OCI-LY1 (cell line): ENCODE measurements around the gene SFSWAP.

ENCODE experiments used
- H2AFZ ChIP-seq: fragments of 200-600 bp; sonication (generic), shearing (Covaris generic); 2 replicates; pipeline ENCODE4 v1.6.0; 2014; ENCODE audit warnings: antibody characterized with exemption, mild to moderate bottlenecking, low read length
- H3F3A ChIP-seq: fragments of 200-600 bp; sonication (generic), shearing (Covaris generic); 2 replicates; pipeline ENCODE4 v1.6.0; 2014; ENCODE audit warnings: mild to moderate bottlenecking, antibody characterized with exemption, low read length, moderate library complexity; ENCODE audit not compliant: insufficient read depth
- H3K27ac ChIP-seq: fragments of 200-600 bp; sonication (generic); 2 replicates; pipeline ENCODE4 v1.5.1; 2014; ENCODE audit warnings: low read length, mixed run types, mild to moderate bottlenecking, low read depth; ENCODE audit not compliant: poor library complexity, severe bottlenecking
- H3K27me3 ChIP-seq: fragments of 200-600 bp; sonication (generic); 2 replicates; pipeline ENCODE4 v1.6.0; 2014; ENCODE audit warnings: antibody characterized with exemption, mild to moderate bottlenecking, low read length, moderate library complexity; ENCODE audit not compliant: insufficient read depth
- H3K36me3 ChIP-seq: fragments of 200-600 bp; sonication (generic); 2 replicates; pipeline ENCODE4 v1.6.1; 2014; ENCODE audit warnings: mild to moderate bottlenecking, antibody characterized with exemption, low read length, moderate library complexity, mixed read lengths; ENCODE audit not compliant: insufficient read depth
- H3K4me1 ChIP-seq: fragments of 200-600 bp; sonication (generic); 2 replicates; pipeline ENCODE4 v1.5.1; 2014; ENCODE audit warnings: mild to moderate bottlenecking, low read length, moderate library complexity; ENCODE audit not compliant: insufficient read depth, severe bottlenecking
- H3K4me2 ChIP-seq: fragments of 200-600 bp; sonication (generic), shearing (Covaris generic); 2 replicates; pipeline ENCODE4 v1.6.1; 2014; ENCODE audit warnings: low read length
- H3K4me3 ChIP-seq: fragments of 200-600 bp; sonication (generic); 2 replicates; pipeline ENCODE4 v1.5.1; 2014; ENCODE audit warnings: low read length, low read depth, mild to moderate bottlenecking, mixed read lengths; ENCODE audit not compliant: poor library complexity, severe bottlenecking
- H3K79me2 ChIP-seq: fragments of 200-600 bp; shearing (Covaris generic); 2 replicates; pipeline ENCODE4 v1.6.1; 2016; ENCODE audit warnings: mixed run types, low read length, mixed read lengths; ENCODE audit not compliant: insufficient read depth
- H3K9ac ChIP-seq: fragments of 200-600 bp; sonication (generic), shearing (Covaris generic); 2 replicates; pipeline ENCODE4 v1.6.1; 2014; ENCODE audit warnings: mild to moderate bottlenecking, low read length, mixed read lengths
- H3K9me2 ChIP-seq: fragments of 200-600 bp; sonication (generic), shearing (Covaris generic); 2 replicates; pipeline ENCODE4 v1.6.1; 2014; ENCODE audit warnings: low read depth, mild to moderate bottlenecking, low read length, mixed read lengths
- H3K9me3 ChIP-seq: fragments of 200-600 bp; shearing (Covaris generic); 2 replicates; pipeline ENCODE4 v1.6.1; 2014; ENCODE audit warnings: low read length, mixed read lengths
- H4K20me1 ChIP-seq: fragments of 200-600 bp; sonication (generic), shearing (Covaris generic); 2 replicates; pipeline ENCODE4 v1.6.0; 2016; ENCODE audit warnings: mild to moderate bottlenecking, low read length; ENCODE audit not compliant: insufficient read depth
- EZH2 ChIP-seq: fragments of 200-600 bp; sonication (generic), shearing (Covaris generic); IDR thresholded peaks from 2 replicates; pipeline ENCODE4 v1.8.0; 2017; ENCODE audit warnings: borderline replicate concordance, mixed run types, mild to moderate bottlenecking, antibody characterized with exemption, low read length, moderate library complexity, mixed read lengths
- TF ChIP-seq, protein P1 (sequence below): fragments of 200-600 bp; sonication (generic), shearing (Covaris generic); IDR thresholded peaks from 2 replicates; pipeline ENCODE4 v1.5.1; 2017; ENCODE audit warnings: mild to moderate bottlenecking, antibody characterized with exemption, low read length, moderate library complexity, mixed read lengths

The SFSWAP gene

DNA sequence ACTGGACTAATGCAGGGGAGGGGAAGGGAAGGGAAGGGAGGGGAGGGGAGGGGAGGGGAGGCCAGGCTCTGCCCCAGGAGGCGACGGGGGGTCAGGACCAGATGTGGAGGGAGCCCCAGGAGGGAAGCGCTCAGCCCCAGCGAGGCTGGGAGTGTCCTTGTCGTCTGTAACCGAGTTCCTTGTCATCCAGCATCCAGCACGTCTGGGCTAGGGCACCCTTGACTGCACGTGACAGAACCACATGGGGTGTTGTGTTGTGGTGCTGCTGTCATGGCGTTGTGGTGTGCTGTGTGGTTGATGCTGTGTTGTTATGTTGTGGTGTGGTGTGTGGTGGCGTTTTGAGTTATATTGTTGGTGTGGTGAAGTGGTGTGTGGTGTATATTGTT is 28.4 kb upstream of the SFSWAP start:
- Histone ChIP-seq H3K4me3 (peak overlapping the region; percentile 44), H3F3A (no peaks in the 10 kb centered on the region), H3K27ac (no peak overlapping the region), H3K4me2 (peak overlapping the region; percentile 52), H3K9ac (no peak overlapping the region), H3K36me3 (no peaks in the 10 kb centered on the region), H3K27me3 (no peaks in the 10 kb centered on the region), H3K9me2 (no peaks in the 10 kb centered on the region), H3K9me3 (no peaks in the 10 kb centered on the region), H3K79me2 (no peaks in the 10 kb centered on the region), H2AFZ (no peak overlapping the region), H4K20me1 (no peaks in the 10 kb centered on the region), H3K4me1 (peaks cover 6% of the 10 kb centered on the region)
- TF ChIP-seq, protein P1, sequence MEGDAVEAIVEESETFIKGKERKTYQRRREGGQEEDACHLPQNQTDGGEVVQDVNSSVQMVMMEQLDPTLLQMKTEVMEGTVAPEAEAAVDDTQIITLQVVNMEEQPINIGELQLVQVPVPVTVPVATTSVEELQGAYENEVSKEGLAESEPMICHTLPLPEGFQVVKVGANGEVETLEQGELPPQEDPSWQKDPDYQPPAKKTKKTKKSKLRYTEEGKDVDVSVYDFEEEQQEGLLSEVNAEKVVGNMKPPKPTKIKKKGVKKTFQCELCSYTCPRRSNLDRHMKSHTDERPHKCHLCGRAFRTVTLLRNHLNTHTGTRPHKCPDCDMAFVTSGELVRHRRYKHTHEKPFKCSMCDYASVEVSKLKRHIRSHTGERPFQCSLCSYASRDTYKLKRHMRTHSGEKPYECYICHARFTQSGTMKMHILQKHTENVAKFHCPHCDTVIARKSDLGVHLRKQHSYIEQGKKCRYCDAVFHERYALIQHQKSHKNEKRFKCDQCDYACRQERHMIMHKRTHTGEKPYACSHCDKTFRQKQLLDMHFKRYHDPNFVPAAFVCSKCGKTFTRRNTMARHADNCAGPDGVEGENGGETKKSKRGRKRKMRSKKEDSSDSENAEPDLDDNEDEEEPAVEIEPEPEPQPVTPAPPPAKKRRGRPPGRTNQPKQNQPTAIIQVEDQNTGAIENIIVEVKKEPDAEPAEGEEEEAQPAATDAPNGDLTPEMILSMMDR, result no peak
- no peak for TF ChIP-seq EZH2

DNA sequence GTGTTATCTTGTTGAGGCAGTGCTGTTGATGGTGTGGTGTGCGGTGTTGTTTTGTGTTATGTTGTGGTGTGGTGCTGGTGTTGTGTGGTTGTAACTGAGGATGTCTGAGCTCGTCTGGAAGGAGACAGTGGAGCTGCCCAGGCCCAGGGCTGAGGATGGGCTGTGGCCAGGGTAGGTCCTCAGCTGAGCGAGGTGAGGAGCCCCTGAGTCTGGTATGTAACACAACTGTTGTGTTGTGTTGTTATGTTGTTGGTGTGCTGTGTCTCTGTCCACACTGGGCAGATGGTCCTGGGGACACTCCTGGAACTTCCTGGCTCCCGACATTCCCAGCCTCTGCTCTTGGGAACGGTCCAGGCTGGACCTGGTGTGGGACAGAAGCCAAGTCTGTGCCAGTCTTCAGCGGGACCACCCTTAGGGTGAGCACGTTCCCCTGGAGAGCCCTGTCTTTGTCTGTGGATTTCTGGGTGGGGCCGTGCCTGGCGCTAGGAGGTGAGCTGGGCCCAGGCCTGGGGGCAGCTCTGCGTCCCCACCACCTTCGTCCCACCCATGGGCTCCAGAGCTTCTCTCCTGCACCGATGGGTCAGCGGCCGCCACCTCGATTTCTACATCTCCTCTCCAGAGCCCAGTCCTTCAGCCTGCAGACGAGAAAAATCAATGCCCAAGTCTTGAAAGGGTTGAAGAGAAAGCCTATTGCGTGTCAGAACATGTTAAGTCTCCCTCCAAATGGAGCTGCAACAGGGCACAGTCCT is 27.4 kb upstream of the SFSWAP start:
- H3K36me3 ChIP-seq, result no peaks in the 10 kb centered on the region
- peaks cover 6% of the 10 kb centered on the region for H3K4me1 ChIP-seq
- H3K27me3 ChIP-seq, result no peaks in the 10 kb centered on the region
- no peaks in the 10 kb centered on the region for H3K9me3 ChIP-seq
- H3K4me3 ChIP-seq, result no peak overlapping the region
- H3K27ac ChIP-seq, result no peak overlapping the region
- no peaks in the 10 kb centered on the region for H3K9me2 ChIP-seq
- H2AFZ ChIP-seq, result no peak overlapping the region
- no peak for TF ChIP-seq EZH2
- TF ChIP-seq, protein P1, result no peak
- no peaks in the 10 kb centered on the region for H3F3A ChIP-seq
- H3K4me2 ChIP-seq, result no peak overlapping the region
- H3K79me2 ChIP-seq, result no peaks in the 10 kb centered on the region
- no peak overlapping the region for H3K9ac ChIP-seq
- H4K20me1 ChIP-seq, result no peaks in the 10 kb centered on the region

DNA sequence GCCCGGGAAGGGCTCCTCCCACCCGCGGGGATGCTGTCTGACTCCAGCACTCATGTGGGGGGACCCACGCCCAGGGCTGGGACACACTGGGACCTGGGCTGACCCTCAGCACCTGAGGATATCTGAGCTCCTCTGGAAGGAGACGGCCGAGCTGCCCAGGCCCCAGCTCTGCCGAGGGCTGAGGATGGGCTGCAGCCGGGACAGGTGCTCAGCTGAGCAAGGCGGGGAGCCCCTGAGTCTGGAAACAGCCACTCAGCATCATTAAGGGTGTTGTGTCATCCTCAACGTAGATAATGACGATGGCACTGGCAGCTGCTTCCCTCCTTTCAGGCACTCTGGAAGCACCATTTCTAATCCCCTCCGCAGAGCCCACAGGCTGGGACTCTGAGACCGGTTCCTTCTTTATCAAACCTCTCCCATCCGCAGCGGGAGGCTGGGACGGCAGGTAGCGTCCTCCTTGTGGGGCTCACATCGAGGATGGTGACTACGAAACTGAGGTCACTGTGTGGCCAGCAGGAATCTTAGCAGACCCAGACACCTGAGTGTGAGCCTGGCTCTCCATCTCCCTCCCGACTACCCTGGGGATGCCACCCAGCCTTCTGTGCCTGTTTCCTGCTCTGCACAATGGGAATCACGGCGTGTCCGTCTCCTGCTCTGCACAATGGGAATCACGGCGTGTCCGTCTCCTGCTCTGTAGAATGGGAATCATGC is 26.7 kb upstream of the SFSWAP start:
- no peak overlapping the region for H3K4me2 ChIP-seq
- TF ChIP-seq, protein P1, result no peak
- no peak for TF ChIP-seq EZH2
- no peaks in the 10 kb centered on the region for H3K9me2 ChIP-seq
- no peaks in the 10 kb centered on the region for H3K79me2 ChIP-seq
- no peaks in the 10 kb centered on the region; the same call in 1 of the 2 replicates for H3K9me3 ChIP-seq
- peaks cover 6% of the 10 kb centered on the region for H3K4me1 ChIP-seq
- H3K4me3 ChIP-seq, result no peak overlapping the region
- no peaks in the 10 kb centered on the region for H3F3A ChIP-seq
- no peak overlapping the region for H3K27ac ChIP-seq
- no peaks in the 10 kb centered on the region for H3K27me3 ChIP-seq
- no peaks in the 10 kb centered on the region for H3K36me3 ChIP-seq
- no peak overlapping the region for H2AFZ ChIP-seq
- H4K20me1 ChIP-seq, result no peaks in the 10 kb centered on the region
- no peak overlapping the region for H3K9ac ChIP-seq
